Fibroblast of lung (primary cell): ENCODE measurements around the gene DSP. TPM values are rescaled to one million over a fixed set of nuclear protein-coding genes. Genes with fewer than 3 reads are reported as not detected.

Experiments
- DNase-seq, 2 donors: peaks; one replicate each; pipeline versions ENCODE4 v3.0.0 to v3.0.0-alpha.2; 2010; ENCODE audit warnings: low read depth in 2 of 2
- H2AFZ ChIP-seq: 2 replicates; pipeline ENCODE4 v1.5.1; 2012; ENCODE audit warnings: low read length, control low read depth, inconsistent platforms
- H3K27ac ChIP-seq: 2 replicates; pipeline ENCODE4 v1.5.1; 2011; ENCODE audit warnings: low read length, control low read depth; ENCODE audit not compliant: insufficient read depth
- H3K27me3 ChIP-seq: 2 replicates; pipeline ENCODE4 v1.5.1; 2011; ENCODE audit warnings: mild to moderate bottlenecking, low read length; ENCODE audit not compliant: control insufficient read depth, insufficient read depth
- H3K36me3 ChIP-seq: 2 replicates; pipeline ENCODE4 v1.5.1; 2011; ENCODE audit warnings: low read length; ENCODE audit not compliant: control insufficient read depth, insufficient read depth
- H3K4me1 ChIP-seq: 2 replicates; pipeline ENCODE4 v1.5.1; 2011; ENCODE audit warnings: low read length; ENCODE audit not compliant: control insufficient read depth, insufficient read depth; ENCODE audit errors: extremely low read depth
- H3K4me2 ChIP-seq: 2 replicates; pipeline ENCODE4 v1.5.1; 2011; ENCODE audit warnings: low read length, control low read depth; ENCODE audit not compliant: insufficient read depth; ENCODE audit errors: extremely low read depth
- H3K4me3 ChIP-seq, 4 experiments: fragments of 200-600 bp in 1 of 4; sonication (generic) in 1 of 4; replicated peaks in 1 of 4; 2 replicates each; pipeline ENCODE4 v1.5.1; 2011 to 2016; ENCODE audit warnings: low read length in 4 of 4, low read depth in 3 of 4, mild to moderate bottlenecking in 3 of 4, control low read depth in 2 of 4, inconsistent platforms in 1 of 4, mixed read lengths in 1 of 4; ENCODE audit not compliant: insufficient read depth in 1 of 4; ENCODE audit errors: control extremely low read depth in 1 of 4
- H3K79me2 ChIP-seq: 2 replicates; pipeline ENCODE4 v1.5.1; 2012; ENCODE audit warnings: mild to moderate bottlenecking, low read length, inconsistent platforms; ENCODE audit not compliant: control insufficient read depth, insufficient read depth
- H3K9ac ChIP-seq: 2 replicates; pipeline ENCODE4 v1.5.1; 2011; ENCODE audit warnings: mild to moderate bottlenecking, low read length, control low read depth; ENCODE audit not compliant: insufficient read depth
- H3K9me3 ChIP-seq: 2 replicates; pipeline ENCODE4 v1.5.1; 2012; ENCODE audit warnings: low read depth, low read length; ENCODE audit not compliant: control insufficient read depth, insufficient read depth
- H4K20me1 ChIP-seq: 2 replicates; pipeline ENCODE4 v1.5.1; 2011; ENCODE audit warnings: low read length; ENCODE audit not compliant: control insufficient read depth, insufficient read depth; ENCODE audit errors: extremely low read depth
- EZH2 ChIP-seq: IDR thresholded peaks from 2 replicates; pipeline ENCODE4 v1.5.1; 2012; ENCODE audit warnings: low read length, control low read depth, mild to moderate bottlenecking; ENCODE audit errors: missing control alignments
- polyA plus RNA-seq, 2 donors: library from polyadenylated mRNA; depleted of rRNA in 1 of 2; stranded (reverse) in 1 of 2; unstranded in 1 of 2; fragments of >200 nt; gene quantifications; 2 replicates each; pipeline ENCODE4 v1.2.1, GENCODE V29; 2011 to 2012; ENCODE audit warnings: missing spikeins in 1 of 2
- total RNA-seq: library from RNA; depleted of rRNA; stranded (reverse); fragments of >200 nt; gene quantifications from 2 replicates; pipeline ENCODE4 v1.2.1, GENCODE V29; 2014
- TF ChIP-seq, protein P1 (sequence below), 2 donors: IDR thresholded peaks in 1 of 2; conservative IDR thresholded peaks in 1 of 2; 1 replicate in 1 of 2; 2 replicates in 1 of 2; pipeline ENCODE4 v1.5.1; 2011 to 2012; ENCODE audit warnings: low read length in 2 of 2, control low read depth in 1 of 2, inconsistent platforms in 1 of 2, low read depth in 1 of 2, mild to moderate bottlenecking in 1 of 2

The DSP gene
- total and polyA plus RNA-seq, 2 donors (not counting 1 experiment from before 2014, with no cell fraction given), result 3.8 TPM; not detected in 1

GRCh38 chr6:7504041-7504440 is 37.4 kb upstream of the DSP start:
- H4K20me1 ChIP-seq, result no peaks in the 10 kb centered on the region
- H3K9me3 ChIP-seq, result no peaks in the 10 kb centered on the region
- H3K9ac ChIP-seq, result no peak overlapping the region
- H3K79me2 ChIP-seq, result no peaks in the 10 kb centered on the region
- no peak for DNase-seq
- no peaks in the 10 kb centered on the region for H3K4me1 ChIP-seq
- H3K27ac ChIP-seq, result no peak overlapping the region
- no peak overlapping the region for H2AFZ ChIP-seq
- no peak for TF ChIP-seq EZH2
- TF ChIP-seq, protein P1, sequence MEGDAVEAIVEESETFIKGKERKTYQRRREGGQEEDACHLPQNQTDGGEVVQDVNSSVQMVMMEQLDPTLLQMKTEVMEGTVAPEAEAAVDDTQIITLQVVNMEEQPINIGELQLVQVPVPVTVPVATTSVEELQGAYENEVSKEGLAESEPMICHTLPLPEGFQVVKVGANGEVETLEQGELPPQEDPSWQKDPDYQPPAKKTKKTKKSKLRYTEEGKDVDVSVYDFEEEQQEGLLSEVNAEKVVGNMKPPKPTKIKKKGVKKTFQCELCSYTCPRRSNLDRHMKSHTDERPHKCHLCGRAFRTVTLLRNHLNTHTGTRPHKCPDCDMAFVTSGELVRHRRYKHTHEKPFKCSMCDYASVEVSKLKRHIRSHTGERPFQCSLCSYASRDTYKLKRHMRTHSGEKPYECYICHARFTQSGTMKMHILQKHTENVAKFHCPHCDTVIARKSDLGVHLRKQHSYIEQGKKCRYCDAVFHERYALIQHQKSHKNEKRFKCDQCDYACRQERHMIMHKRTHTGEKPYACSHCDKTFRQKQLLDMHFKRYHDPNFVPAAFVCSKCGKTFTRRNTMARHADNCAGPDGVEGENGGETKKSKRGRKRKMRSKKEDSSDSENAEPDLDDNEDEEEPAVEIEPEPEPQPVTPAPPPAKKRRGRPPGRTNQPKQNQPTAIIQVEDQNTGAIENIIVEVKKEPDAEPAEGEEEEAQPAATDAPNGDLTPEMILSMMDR (conservative IDR thresholded peaks at IDR 0.05 in 1 of 2, IDR thresholded peaks at IDR 0.05 in 1 of 2; ENCODE audit: low read depth in 1 of 2, low read length in 2 of 2), result no peak
- no peak overlapping the region for H3K4me3 ChIP-seq
- no peaks in the 10 kb centered on the region for H3K27me3 ChIP-seq
- no peak overlapping the region for H3K4me2 ChIP-seq
- H3K36me3 ChIP-seq, result no peaks in the 10 kb centered on the region

- Histone ChIP-seq H3K9ac (no peak overlapping the region), H2AFZ (no peak overlapping the region), H3K9me3 (no peaks in the 10 kb centered on the region), H3K27ac (no peak overlapping the region), H4K20me1 (no peaks in the 10 kb centered on the region), H3K27me3 (no peaks in the 10 kb centered on the region), H3K36me3 (no peaks in the 10 kb centered on the region), H3K4me3 (no peak overlapping the region), H3K4me1 (no peaks in the 10 kb centered on the region), H3K4me2 (no peak overlapping the region), H3K79me2 (no peaks in the 10 kb centered on the region)
- peak; percentile 12 to 92 for DNase-seq
- TF ChIP-seq EZH2, result no peak
These were observed 36.2 kb upstream of the DSP start for GRCh38 chr6:7505189-7505699.

DNA sequence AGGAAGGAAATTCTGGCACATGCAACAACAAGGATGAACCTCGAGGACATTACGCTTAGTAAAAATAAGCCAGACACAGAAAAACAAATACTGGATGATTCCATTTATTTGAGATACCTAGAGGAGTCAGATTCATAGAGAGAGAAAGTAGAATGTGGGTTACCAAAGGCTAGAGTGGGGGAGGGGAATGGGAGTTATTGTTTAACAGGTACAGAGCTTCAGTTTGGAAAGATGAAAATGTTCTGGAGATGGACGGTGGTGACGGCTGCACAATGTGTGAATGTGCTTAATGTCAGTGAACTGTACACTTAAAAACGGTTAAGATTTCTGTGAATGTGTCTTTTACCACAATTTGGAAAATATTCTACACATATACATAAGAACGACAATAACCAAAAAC is 33.9 kb upstream of the DSP start:
- Histone ChIP-seq H3K27ac (no peak overlapping the region), H3K9ac (no peak overlapping the region), H3K79me2 (no peaks in the 10 kb centered on the region), H3K4me2 (no peak overlapping the region), H3K4me1 (no peaks in the 10 kb centered on the region), H4K20me1 (no peaks in the 10 kb centered on the region), H2AFZ (no peak overlapping the region), H3K27me3 (no peaks in the 10 kb centered on the region), H3K9me3 (no peaks in the 10 kb centered on the region), H3K36me3 (no peaks in the 10 kb centered on the region), H3K4me3 (no peak overlapping the region)
- DNase-seq, result no peak
- TF ChIP-seq, protein P1 (conservative IDR thresholded peaks at IDR 0.05 in 1 of 2, IDR thresholded peaks at IDR 0.05 in 1 of 2; ENCODE audit: low read depth in 1 of 2, low read length in 2 of 2), result no peak
- TF ChIP-seq EZH2, result no peak
